ENCODE results near the gene MAT1A. TPM values are rescaled to one million over a fixed set of nuclear protein-coding genes. Genes with fewer than 3 reads are reported as not detected.

The MAT1A gene
- total RNA-seq, 1 donor: not detected

DNA sequence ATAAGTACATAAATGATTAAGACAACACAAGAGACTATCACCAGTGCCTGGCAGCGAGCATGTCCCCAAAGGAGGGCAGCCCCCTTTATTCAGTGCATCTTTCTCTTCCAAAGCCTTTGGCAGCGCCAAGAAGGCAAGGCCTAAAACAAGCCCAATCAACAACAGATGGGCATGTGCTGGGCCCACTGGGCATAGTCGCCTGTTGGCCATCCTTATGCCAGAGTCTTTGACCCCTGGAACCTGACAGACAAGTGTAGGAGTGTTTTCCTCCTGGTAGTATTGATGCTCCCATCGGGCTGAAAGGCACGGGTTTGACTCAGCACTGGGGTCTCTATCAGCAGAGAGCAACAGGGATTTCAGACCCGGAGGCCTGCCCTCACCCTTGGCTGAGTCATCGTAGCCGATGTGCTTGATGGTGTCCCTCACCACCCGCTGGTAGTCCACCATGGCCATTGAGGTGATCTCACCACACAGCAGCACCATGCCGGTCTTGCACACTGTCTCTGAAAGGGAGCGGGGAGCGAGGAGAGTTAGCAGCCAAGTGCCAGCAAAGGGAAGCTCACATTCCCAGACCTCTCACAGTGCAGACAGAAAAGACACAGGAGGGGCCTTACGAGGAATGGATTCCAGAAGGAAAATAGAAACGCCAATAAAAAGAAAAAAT, 5.8 kb downstream of the MAT1A start:
- no peak overlapping the region for H3K4me3 ChIP-seq (ENCODE audit: low read depth, low read length)
- DNase-seq (ENCODE audit: low read depth): no peak
- no peak for TF ChIP-seq CTCF (IDR thresholded peaks at IDR 0.05; ENCODE audit: insufficient read depth, low read length)

- TF ChIP-seq CTCF (IDR thresholded peaks at IDR 0.05; ENCODE audit: insufficient read depth, low read length): no peak
- DNase-seq (ENCODE audit: low read depth): no peak
- H3K4me3 ChIP-seq (ENCODE audit: low read depth, low read length): no peak overlapping the region
These were observed 6.3 kb downstream of the MAT1A start for GRCh38 chr10:80283119-80283518.

- TF ChIP-seq CTCF (IDR thresholded peaks at IDR 0.05; ENCODE audit: insufficient read depth, low read length): no peak
- no peak for DNase-seq (ENCODE audit: low read depth)
- no peak overlapping the region for H3K4me3 ChIP-seq (ENCODE audit: low read depth, low read length)
These were observed 7.4 kb downstream of the MAT1A start for GRCh38 chr10:80281784-80282765.

- DNase-seq (ENCODE audit: low read depth): no peak
- TF ChIP-seq CTCF (IDR thresholded peaks at IDR 0.05; ENCODE audit: insufficient read depth, low read length): no peak
- no peak overlapping the region for H3K4me3 ChIP-seq (ENCODE audit: low read depth, low read length)
These were observed 8.2 kb downstream of the MAT1A start for GRCh38 chr10:80281292-80281691.

DNA sequence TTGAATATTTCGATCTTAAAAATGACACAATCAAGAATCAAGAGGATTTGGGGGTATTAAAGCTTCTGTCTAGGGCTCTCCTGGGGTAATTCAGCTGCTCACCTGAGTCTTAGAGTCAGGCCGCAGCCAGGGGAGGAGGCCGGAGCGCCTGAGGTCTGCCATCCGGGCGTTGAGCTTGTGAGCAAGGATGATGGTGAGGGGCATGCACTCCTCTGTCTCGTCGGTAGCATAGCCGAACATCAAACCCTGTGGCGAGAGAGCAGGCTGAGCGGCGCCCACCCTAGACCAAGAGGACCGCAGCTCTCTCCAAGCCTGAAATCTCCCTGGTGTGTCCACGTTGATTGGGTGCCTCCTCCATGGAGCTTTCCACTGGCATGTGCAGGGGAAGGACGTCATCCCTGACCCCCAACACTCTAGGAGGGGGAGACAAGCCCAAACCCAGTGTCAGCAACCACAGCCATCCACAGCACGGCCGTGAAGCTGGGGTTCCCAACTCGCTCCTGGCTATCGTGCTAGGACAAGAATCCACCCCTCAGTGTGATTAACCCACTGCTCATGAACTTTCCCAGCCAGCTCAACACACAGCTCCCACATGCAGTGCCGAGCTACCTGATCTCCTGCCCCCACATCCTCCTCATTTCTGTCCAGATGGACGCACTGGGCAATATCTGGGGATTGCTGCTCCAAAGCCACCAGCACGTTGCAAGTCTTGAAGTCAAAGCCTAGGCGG, 9.2 kb downstream of the MAT1A start:
- TF ChIP-seq CTCF (IDR thresholded peaks at IDR 0.05; ENCODE audit: insufficient read depth, low read length): no peak
- no peak overlapping the region for H3K4me3 ChIP-seq (ENCODE audit: low read depth, low read length)
- DNase-seq (ENCODE audit: low read depth): no peak

- no peak for DNase-seq (ENCODE audit: low read depth)
- TF ChIP-seq CTCF (IDR thresholded peaks at IDR 0.05; ENCODE audit: insufficient read depth, low read length): no peak
These were observed 10.3 kb downstream of the MAT1A start for GRCh38 chr10:80279146-80279545.

More at GRCh38 chr10:80279146-80279545, 10.3 kb downstream of the MAT1A start:
- no peak overlapping the region for H3K4me3 ChIP-seq (ENCODE audit: low read depth, low read length)

Data from fibroblast of the aortic adventitia (primary cell).